ENCODE results near the gene GRN.
"Not testable (repeated sequence)": the region's sequence is repeated elsewhere in the genome, so short reads cannot be mapped to it uniquely, and the experiment has no call there.

Gene GRN

DNA sequence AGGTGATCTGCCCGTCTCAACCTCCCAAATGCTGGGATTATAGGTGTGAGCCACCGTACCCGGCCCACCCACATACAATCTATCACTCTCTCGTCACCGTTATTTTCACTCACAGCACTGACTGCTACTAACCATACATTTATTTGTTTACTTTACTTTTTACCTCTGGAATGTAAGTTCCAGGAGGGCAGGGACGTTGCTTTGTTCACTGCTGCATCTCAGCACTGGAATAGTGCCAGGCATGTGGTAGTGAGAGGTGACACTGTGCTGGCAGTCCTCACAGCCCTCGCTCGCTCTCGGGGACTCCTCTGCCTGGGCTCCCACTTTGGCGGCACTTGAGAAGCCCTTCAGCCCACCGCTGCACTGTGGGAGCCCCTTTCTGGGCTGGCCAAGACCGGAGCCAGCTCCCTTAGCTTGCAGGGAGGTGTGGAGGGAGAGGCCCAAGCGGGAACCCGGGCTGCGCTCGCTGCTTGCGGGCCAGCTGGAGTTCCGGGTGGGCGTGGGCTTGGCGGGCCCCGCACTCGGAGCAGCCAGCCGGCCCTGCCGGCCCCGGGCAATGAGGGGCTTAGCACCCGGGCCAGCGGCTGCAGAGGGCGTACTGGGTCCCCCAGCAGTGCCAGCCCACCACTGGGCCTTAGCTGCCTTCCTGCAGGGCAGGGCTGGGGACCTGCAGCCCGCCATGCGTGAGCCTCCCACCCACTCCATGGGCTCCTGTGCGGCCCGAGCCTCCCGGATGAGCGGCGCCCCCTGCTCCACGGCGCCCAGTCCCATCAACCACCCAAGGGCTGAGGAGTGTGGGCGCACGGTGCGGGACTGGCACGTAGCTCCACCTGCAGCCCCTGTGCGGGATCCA lies 23.5 kb downstream of the GRN start:
- not testable (repeated sequence) for H3K9ac ChIP-seq (ENCODE audit: low read length); H3K4me2 ChIP-seq (ENCODE audit: low read length, poor library complexity, severe bottlenecking); H2BK12ac ChIP-seq (ENCODE audit: low read length in 2 of 2); H3K4me1 ChIP-seq (ENCODE audit: control insufficient read depth, insufficient read depth, low read depth, low read length); H2BK15ac ChIP-seq (ENCODE audit: low read depth, poor library complexity, severe bottlenecking); H4K91ac ChIP-seq (ENCODE audit: low read length); H3K36me3 ChIP-seq (ENCODE audit: control insufficient read depth in 1 of 2, insufficient read depth in 2 of 2, low read depth in 1 of 2, low read length in 2 of 2); H3K79me1 ChIP-seq (replicated peaks; ENCODE audit: low read length, poor library complexity, severe bottlenecking); H3K27ac ChIP-seq (ENCODE audit: low read length, poor library complexity, severe bottlenecking); H3K14ac ChIP-seq (ENCODE audit: low read length in 2 of 2); H2BK5ac ChIP-seq (ENCODE audit: low read depth, low read length, poor library complexity, severe bottlenecking); H2AFZ ChIP-seq (ENCODE audit: low read depth, low read length); H3K4me3 ChIP-seq (ENCODE audit: insufficient read depth in 1 of 2, low read depth in 1 of 2, low read length in 2 of 2); DNase-seq; H3K23ac ChIP-seq (ENCODE audit: low read length in 2 of 2); H3K9me3 ChIP-seq (ENCODE audit: control insufficient read depth, low read length); H2AK5ac ChIP-seq (ENCODE audit: low read length, severe bottlenecking); H2BK120ac ChIP-seq (ENCODE audit: low read depth, low read length); H3K18ac ChIP-seq (ENCODE audit: low read depth in 1 of 2, low read length in 2 of 2); H4K8ac ChIP-seq (ENCODE audit: low read length); H3K4ac ChIP-seq (ENCODE audit: low read depth in 1 of 2, low read length in 2 of 2)
- peaks cover 36 to 62% of the 10 kb centered on the region in 2 experiments for H3K27me3 ChIP-seq (ENCODE audit: control insufficient read depth in 1 of 2, insufficient read depth in 1 of 2, low read length in 2 of 2)
- 94% methylated on average over 42 of the region's 42 CpGs for WGBS

DNA sequence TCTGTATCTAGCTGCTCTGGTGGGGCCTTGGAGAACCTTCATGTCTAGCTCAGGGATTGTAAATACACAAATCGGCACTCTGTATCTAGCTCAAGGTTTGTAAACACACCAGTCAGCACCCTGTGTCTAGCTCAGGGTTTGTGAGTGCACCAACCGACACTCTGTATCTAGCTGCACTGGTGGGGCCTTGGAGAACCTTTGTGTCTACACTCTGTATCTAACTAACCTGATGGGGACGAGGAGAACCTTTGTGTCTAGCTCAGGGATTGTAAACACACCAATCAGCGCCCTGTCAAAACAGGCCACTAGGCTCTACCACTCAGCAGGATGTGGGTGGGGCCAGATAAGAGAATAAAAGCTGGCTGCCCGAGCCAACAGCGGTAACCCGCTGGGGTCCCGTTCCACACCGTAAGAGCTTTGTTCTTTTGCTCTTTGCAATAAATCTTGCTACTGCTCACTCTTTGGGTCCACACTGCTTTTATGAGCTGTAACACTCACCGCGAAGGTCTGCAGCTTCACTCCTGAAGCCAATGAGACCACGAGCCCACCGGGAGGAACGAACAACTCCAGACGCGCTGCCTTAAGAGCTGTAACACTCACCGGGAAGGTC lies 24.4 kb downstream of the GRN start:
- H3K23ac ChIP-seq (ENCODE audit: low read length in 2 of 2); H2AK5ac ChIP-seq (ENCODE audit: low read length, severe bottlenecking); H2BK12ac ChIP-seq (ENCODE audit: low read length in 2 of 2); H2AFZ ChIP-seq (ENCODE audit: low read depth, low read length); H2BK120ac ChIP-seq (ENCODE audit: low read depth, low read length); H3K4ac ChIP-seq (ENCODE audit: low read depth in 1 of 2, low read length in 2 of 2); H2BK5ac ChIP-seq (ENCODE audit: low read depth, low read length, poor library complexity, severe bottlenecking); H3K18ac ChIP-seq (ENCODE audit: low read depth in 1 of 2, low read length in 2 of 2); H4K91ac ChIP-seq (ENCODE audit: low read length); H3K9me3 ChIP-seq (ENCODE audit: control insufficient read depth, low read length); H3K9ac ChIP-seq (ENCODE audit: low read length); H3K4me1 ChIP-seq (ENCODE audit: control insufficient read depth, insufficient read depth, low read depth, low read length); H2BK15ac ChIP-seq (ENCODE audit: low read depth, poor library complexity, severe bottlenecking); H4K8ac ChIP-seq (ENCODE audit: low read length); H3K79me1 ChIP-seq (replicated peaks; ENCODE audit: low read length, poor library complexity, severe bottlenecking); H3K4me3 ChIP-seq (ENCODE audit: insufficient read depth in 1 of 2, low read depth in 1 of 2, low read length in 2 of 2); H3K36me3 ChIP-seq (ENCODE audit: control insufficient read depth in 1 of 2, insufficient read depth in 2 of 2, low read depth in 1 of 2, low read length in 2 of 2); H3K14ac ChIP-seq (ENCODE audit: low read length in 2 of 2); DNase-seq; H3K27ac ChIP-seq (ENCODE audit: low read length, poor library complexity, severe bottlenecking); H3K4me2 ChIP-seq (ENCODE audit: low read length, poor library complexity, severe bottlenecking): not testable (repeated sequence)
- 79% methylated on average over 17 of the region's 17 CpGs for WGBS
- H3K27me3 ChIP-seq (ENCODE audit: control insufficient read depth in 1 of 2, insufficient read depth in 1 of 2, low read length in 2 of 2): peaks cover 39 to 69% of the 10 kb centered on the region in 2 experiments

DNA sequence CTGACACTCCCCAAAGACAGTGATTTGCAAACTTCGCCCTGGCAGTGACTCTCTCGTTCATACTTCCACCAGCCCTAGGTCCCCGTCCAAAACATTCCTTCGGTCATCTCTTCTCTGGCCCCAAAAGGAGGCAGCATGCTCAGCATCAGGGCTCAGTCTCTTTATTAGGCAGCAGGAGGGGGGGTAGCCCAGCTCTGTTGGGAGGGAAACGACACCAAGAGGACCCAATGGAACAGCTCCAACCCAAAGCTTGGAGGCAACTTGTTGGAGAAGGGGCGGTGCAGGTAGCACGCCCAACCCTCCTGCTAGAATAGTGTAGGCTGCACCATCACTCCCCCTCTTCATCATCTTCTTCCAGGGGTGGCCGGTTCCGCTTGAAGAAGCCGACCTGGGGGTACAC lies 26.9 kb downstream of the GRN start:
- Histone ChIP-seq H3K14ac (ENCODE audit: low read length in 2 of 2) (no peak overlapping the region), H2AFZ (ENCODE audit: low read depth, low read length) (no peak overlapping the region), H3K23ac (ENCODE audit: low read length in 2 of 2) (no peak overlapping the region), H3K4ac (ENCODE audit: low read depth in 1 of 2, low read length in 2 of 2) (no peak overlapping the region), H3K18ac (ENCODE audit: low read depth in 1 of 2, low read length in 2 of 2) (no peak overlapping the region), H2BK120ac (ENCODE audit: low read depth, low read length) (no peak overlapping the region), H2BK5ac (ENCODE audit: low read depth, low read length, poor library complexity, severe bottlenecking) (no peak overlapping the region), H3K79me1 (replicated peaks; ENCODE audit: low read length, poor library complexity, severe bottlenecking) (no peaks in the 10 kb centered on the region), H4K91ac (ENCODE audit: low read length) (no peak overlapping the region), H3K27ac (ENCODE audit: low read length, poor library complexity, severe bottlenecking) (no peak overlapping the region), H2BK15ac (ENCODE audit: low read depth, poor library complexity, severe bottlenecking) (no peak overlapping the region), H3K9me3 (ENCODE audit: control insufficient read depth, low read length) (no peaks in the 10 kb centered on the region), H3K9ac (ENCODE audit: low read length) (no peak overlapping the region), H2AK5ac (ENCODE audit: low read length, severe bottlenecking) (no peak overlapping the region), H3K36me3 (ENCODE audit: control insufficient read depth in 1 of 2, insufficient read depth in 2 of 2, low read depth in 1 of 2, low read length in 2 of 2) (no peaks in the 10 kb centered on the region), H4K8ac (ENCODE audit: low read length) (no peak overlapping the region), H3K4me2 (ENCODE audit: low read length, poor library complexity, severe bottlenecking) (no peak overlapping the region), H2BK12ac (ENCODE audit: low read length in 2 of 2) (no peak overlapping the region), H3K4me1 (ENCODE audit: control insufficient read depth, insufficient read depth, low read depth, low read length) (peaks cover 6% of the 10 kb centered on the region), H3K4me3 (ENCODE audit: insufficient read depth in 1 of 2, low read depth in 1 of 2, low read length in 2 of 2) (no peak overlapping the region), H3K27me3 (ENCODE audit: control insufficient read depth in 1 of 2, insufficient read depth in 1 of 2, low read length in 2 of 2) (peaks cover 25 to 66% of the 10 kb centered on the region in 2 experiments)
- DNase-seq: no peak
- 73% methylated on average over 10 of the region's 10 CpGs for WGBS

DNA sequence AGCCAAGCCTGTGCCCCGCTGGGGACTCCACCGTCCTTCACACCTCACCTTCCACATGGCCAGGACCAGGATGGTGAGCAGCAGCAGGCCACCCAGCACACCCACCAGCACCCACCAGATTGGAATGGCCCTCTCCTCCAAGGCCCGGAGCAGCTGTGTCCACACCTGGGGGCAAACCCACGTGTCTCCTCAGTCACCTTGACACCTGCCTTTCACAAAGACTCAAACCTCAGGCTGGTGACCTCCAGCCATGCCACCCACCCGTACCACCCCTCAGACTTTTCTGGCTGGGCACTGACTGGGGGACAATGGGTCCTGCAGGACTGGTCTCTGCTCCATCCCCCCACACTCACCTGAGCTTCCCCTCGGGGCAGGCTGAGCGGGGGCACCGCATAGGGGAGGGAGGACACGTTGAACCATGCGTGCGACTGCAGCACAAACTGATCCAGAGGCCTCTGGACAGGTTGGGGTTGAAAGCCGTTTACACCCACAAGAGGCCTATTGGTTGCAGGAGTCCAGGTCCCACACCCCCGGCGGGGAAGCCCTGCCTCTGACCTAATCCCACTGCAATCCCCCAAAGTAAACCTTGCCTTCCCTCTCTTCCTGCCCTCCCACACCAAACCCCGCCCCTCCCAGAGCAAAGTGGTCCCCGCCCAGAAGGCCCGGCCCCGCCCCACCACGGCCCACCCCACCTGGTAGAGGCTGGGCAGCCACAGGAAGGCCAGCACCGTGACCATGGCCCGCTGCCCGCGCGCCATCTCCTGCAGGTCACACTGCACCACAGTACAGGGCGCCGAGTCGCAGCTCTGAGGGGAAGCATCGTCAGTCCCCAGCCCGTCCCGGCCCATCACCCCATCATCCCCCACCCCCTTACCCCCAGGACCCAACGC lies 29.4 kb downstream of the GRN start:
- no peak overlapping the region for H2AK5ac ChIP-seq (ENCODE audit: low read length, severe bottlenecking)
- no peak overlapping the region for H2BK5ac ChIP-seq (ENCODE audit: low read depth, low read length, poor library complexity, severe bottlenecking)
- no peaks in the 10 kb centered on the region for H3K36me3 ChIP-seq (ENCODE audit: control insufficient read depth in 1 of 2, insufficient read depth in 2 of 2, low read depth in 1 of 2, low read length in 2 of 2)
- peaks cover 17 to 67% of the 10 kb centered on the region in 2 experiments for H3K27me3 ChIP-seq (ENCODE audit: control insufficient read depth in 1 of 2, insufficient read depth in 1 of 2, low read length in 2 of 2)
- 38% methylated on average over 31 of the region's 31 CpGs for WGBS
- H3K4me1 ChIP-seq (ENCODE audit: control insufficient read depth, insufficient read depth, low read depth, low read length): peaks cover 6% of the 10 kb centered on the region
- no peak overlapping the region for H3K4me3 ChIP-seq (ENCODE audit: insufficient read depth in 1 of 2, low read depth in 1 of 2, low read length in 2 of 2)
- no peak overlapping the region for H4K91ac ChIP-seq (ENCODE audit: low read length)
- H2AFZ ChIP-seq (ENCODE audit: low read depth, low read length): no peak overlapping the region
- no peak overlapping the region for H3K9ac ChIP-seq (ENCODE audit: low read length)
- no peak overlapping the region for H4K8ac ChIP-seq (ENCODE audit: low read length)
- no peak overlapping the region for H2BK15ac ChIP-seq (ENCODE audit: low read depth, poor library complexity, severe bottlenecking)
- H3K79me1 ChIP-seq (replicated peaks; ENCODE audit: low read length, poor library complexity, severe bottlenecking): no peaks in the 10 kb centered on the region
- no peak overlapping the region for H3K23ac ChIP-seq (ENCODE audit: low read length in 2 of 2)
- H3K14ac ChIP-seq (ENCODE audit: low read length in 2 of 2): peak overlapping the region in 1 of 2 experiments; percentile 53
- H3K9me3 ChIP-seq (ENCODE audit: control insufficient read depth, low read length): no peaks in the 10 kb centered on the region
- peak overlapping the region in 1 of 2 experiments; percentile 59 for H2BK12ac ChIP-seq (ENCODE audit: low read length in 2 of 2)
- H3K27ac ChIP-seq (ENCODE audit: low read length, poor library complexity, severe bottlenecking): no peak overlapping the region
- no peak for DNase-seq
- H3K18ac ChIP-seq (ENCODE audit: low read depth in 1 of 2, low read length in 2 of 2): no peak overlapping the region
- H3K4me2 ChIP-seq (ENCODE audit: low read length, poor library complexity, severe bottlenecking): no peak overlapping the region
- H2BK120ac ChIP-seq (ENCODE audit: low read depth, low read length): no peak overlapping the region
- H3K4ac ChIP-seq (ENCODE audit: low read depth in 1 of 2, low read length in 2 of 2): no peak overlapping the region
